H1 (cell line): Measurements from ENCODE around the gene VAMP3. TPM values are rescaled to one million over a fixed set of nuclear protein-coding genes. Genes with fewer than 3 reads are reported as not detected.

Source experiments
- CHD7 ChIP-seq: fragments of 300-600 bp; sonication (generic); IDR thresholded peaks from 2 replicates; pipeline ENCODE4 v1.7.1; 2012; ENCODE audit warnings: low read length, moderate library complexity, mild to moderate bottlenecking, inconsistent platforms; ENCODE audit not compliant: insufficient replicate concordance
- EGR1 ChIP-seq: IDR thresholded peaks from 2 replicates; pipeline ENCODE4 v1.6.1; 2011; ENCODE audit warnings: low read depth, low read length, borderline replicate concordance
- HDAC2 ChIP-seq, 2 experiments: fragments of 300-600 bp in 1 of 2; sonication (generic) in 1 of 2; IDR thresholded peaks; 2 replicates each; pipeline ENCODE4 v1.6.1; 2011 to 2012; ENCODE audit warnings: low read depth in 2 of 2, low read length in 2 of 2, mild to moderate bottlenecking in 2 of 2, moderate library complexity in 2 of 2, borderline replicate concordance in 1 of 2, inconsistent platforms in 1 of 2
- POLR2A ChIP-seq, 2 experiments: IDR thresholded peaks; 1 replicate in 1 of 2; 2 replicates in 1 of 2; pipeline ENCODE4 v1.6.1; 2011; ENCODE audit warnings: low read depth in 2 of 2, low read length in 2 of 2, mild to moderate bottlenecking in 2 of 2; ENCODE audit errors: control extremely low read depth in 1 of 2
- SIRT6 ChIP-seq: IDR thresholded peaks from one replicate; pipeline ENCODE4 v1.7.1; 2012; ENCODE audit warnings: low read length, inconsistent platforms
- TCF12 ChIP-seq: IDR thresholded peaks from 2 replicates; pipeline ENCODE4 v1.6.1; 2011; ENCODE audit warnings: low read depth, mild to moderate bottlenecking, low read length
- USF2 ChIP-seq: IDR thresholded peaks from 2 replicates; pipeline ENCODE4 v1.6.1; 2011; ENCODE audit warnings: low read length, improper control_type of control experiment
- polyA plus RNA-seq, 7 experiments: library from polyadenylated mRNA; depleted of rRNA in 3 of 7; stranded (reverse) in 5 of 7; unstranded in 2 of 7; fragments of >200 nt in 5 of 7; fragments of 200-250 nt in 2 of 7; gene quantifications; 1 replicate in 5 of 7; 2 replicates in 1 of 7; 4 replicates in 1 of 7; pipeline versions ENCODE4 v1.2.1 to v1.2.3, GENCODE V29; 2011 to 2013; ENCODE audit warnings: missing spikeins in 2 of 7, mixed read lengths in 2 of 7
- total RNA-seq: library from RNA; stranded (reverse); fragmentation: NEBNext Ultra II Directional; extraction: Animal tissue kit (Norgen Biotek cat#: 25700); gene quantifications from 2 replicates; pipeline ENCODE4 v1.2.1, GENCODE V29; 2021
- TF ChIP-seq, protein P1 (sequence below): IDR thresholded peaks from 2 replicates; pipeline ENCODE4 v1.6.1; 2012; ENCODE audit warnings: inconsistent platforms

Gene VAMP3
- total and polyA plus RNA-seq, 2 of the 8 experiments (the other 6 are each of a cell fraction or from before 2014, with no cell fraction given): 27.9 to 36.7 TPM

GRCh38 chr1:7752512-7753417, 18.3 kb upstream of the VAMP3 start (continued):
- no peak for TF ChIP-seq CHD7
- TF ChIP-seq, protein P1, sequence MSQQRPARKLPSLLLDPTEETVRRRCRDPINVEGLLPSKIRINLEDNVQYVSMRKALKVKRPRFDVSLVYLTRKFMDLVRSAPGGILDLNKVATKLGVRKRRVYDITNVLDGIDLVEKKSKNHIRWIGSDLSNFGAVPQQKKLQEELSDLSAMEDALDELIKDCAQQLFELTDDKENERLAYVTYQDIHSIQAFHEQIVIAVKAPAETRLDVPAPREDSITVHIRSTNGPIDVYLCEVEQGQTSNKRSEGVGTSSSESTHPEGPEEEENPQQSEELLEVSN: no peak
- no peak for TF ChIP-seq HDAC2 (IDR thresholded peaks at IDR 0.05; ENCODE audit: borderline replicate concordance in 1 of 2, low read depth in 2 of 2, low read length in 2 of 2)
- TF ChIP-seq EGR1: no peak
- no peak for TF ChIP-seq POLR2A (IDR thresholded peaks at IDR 0.05; ENCODE audit: control extremely low read depth in 1 of 2, low read depth in 2 of 2, low read length in 2 of 2)
- TF ChIP-seq USF2: no peak
- TF ChIP-seq TCF12: no peak
- no peak for TF ChIP-seq SIRT6
